Ishikawa (cell line): ENCODE measurements around the gene CCR4.

Experiments used
- CEBPB ChIP-seq: IDR thresholded peaks from 2 replicates; pipeline ENCODE4 v1.6.1; 2012
- EGR1 ChIP-seq: IDR thresholded peaks from 2 replicates; pipeline ENCODE4 v1.6.1; 2012
- EP300 ChIP-seq: IDR thresholded peaks from 2 replicates; pipeline ENCODE4 v1.6.1; 2012; ENCODE audit warnings: borderline replicate concordance
- RAD21 ChIP-seq: IDR thresholded peaks from 2 replicates; pipeline ENCODE4 v1.6.1; 2012; ENCODE audit warnings: low read depth
- TCF12 ChIP-seq: IDR thresholded peaks from 2 replicates; pipeline ENCODE4 v1.6.1; 2012; ENCODE audit warnings: low read depth
- ZBTB7A ChIP-seq: IDR thresholded peaks from 2 replicates; pipeline ENCODE4 v1.6.1; 2012; ENCODE audit warnings: low read depth
- TF ChIP-seq, protein P1 (sequence below): IDR thresholded peaks from 2 replicates; pipeline ENCODE4 v1.6.1; 2012; ENCODE audit warnings: low read depth, mild to moderate bottlenecking
- TF ChIP-seq, protein P2 (sequence below): IDR thresholded peaks from 2 replicates; pipeline ENCODE4 v1.6.1; 2012

DNA sequence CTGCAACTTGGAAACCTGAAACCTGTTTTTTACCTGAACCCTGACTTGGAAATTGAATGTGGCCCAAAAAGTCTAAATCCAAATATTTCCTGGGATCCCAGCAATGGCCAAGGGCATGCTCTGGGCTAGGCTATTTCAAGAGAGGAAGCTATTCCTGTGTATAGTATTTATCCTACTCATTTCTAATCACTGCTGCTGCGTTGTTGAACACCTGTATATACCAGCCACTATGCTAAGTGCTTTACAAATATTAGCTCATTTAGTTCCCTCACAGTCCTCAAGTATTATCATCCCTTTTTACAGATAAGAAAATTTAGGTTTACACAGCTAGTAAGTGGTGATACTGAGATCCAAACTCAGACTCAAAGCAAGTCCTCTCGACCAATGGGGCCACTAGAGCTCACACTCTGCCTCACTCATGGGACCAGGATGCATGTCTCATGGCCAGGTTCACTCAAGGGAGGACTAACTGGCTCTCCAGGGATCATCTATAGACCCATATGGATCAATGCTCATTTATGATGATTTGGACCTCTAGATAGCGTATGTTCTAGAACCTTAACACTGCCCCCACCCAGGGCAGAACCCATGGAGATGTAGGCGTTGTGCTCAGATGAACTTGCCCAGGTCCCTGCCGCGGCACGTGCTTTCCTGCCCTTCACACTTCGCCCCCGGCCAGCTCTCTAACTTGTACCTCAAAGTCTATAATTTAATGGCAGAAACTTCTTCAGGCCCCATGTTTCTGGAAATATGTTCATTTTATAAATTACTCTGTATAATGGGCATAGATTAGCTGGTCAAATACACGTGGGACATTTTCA is 2.6 kb upstream of the CCR4 start:
- TF ChIP-seq TCF12 (no peak), RAD21 (no peak), ZBTB7A (no peak), CEBPB (no peak), EP300 (no peak), EGR1 (no peak)
- TF ChIP-seq, protein P1, sequence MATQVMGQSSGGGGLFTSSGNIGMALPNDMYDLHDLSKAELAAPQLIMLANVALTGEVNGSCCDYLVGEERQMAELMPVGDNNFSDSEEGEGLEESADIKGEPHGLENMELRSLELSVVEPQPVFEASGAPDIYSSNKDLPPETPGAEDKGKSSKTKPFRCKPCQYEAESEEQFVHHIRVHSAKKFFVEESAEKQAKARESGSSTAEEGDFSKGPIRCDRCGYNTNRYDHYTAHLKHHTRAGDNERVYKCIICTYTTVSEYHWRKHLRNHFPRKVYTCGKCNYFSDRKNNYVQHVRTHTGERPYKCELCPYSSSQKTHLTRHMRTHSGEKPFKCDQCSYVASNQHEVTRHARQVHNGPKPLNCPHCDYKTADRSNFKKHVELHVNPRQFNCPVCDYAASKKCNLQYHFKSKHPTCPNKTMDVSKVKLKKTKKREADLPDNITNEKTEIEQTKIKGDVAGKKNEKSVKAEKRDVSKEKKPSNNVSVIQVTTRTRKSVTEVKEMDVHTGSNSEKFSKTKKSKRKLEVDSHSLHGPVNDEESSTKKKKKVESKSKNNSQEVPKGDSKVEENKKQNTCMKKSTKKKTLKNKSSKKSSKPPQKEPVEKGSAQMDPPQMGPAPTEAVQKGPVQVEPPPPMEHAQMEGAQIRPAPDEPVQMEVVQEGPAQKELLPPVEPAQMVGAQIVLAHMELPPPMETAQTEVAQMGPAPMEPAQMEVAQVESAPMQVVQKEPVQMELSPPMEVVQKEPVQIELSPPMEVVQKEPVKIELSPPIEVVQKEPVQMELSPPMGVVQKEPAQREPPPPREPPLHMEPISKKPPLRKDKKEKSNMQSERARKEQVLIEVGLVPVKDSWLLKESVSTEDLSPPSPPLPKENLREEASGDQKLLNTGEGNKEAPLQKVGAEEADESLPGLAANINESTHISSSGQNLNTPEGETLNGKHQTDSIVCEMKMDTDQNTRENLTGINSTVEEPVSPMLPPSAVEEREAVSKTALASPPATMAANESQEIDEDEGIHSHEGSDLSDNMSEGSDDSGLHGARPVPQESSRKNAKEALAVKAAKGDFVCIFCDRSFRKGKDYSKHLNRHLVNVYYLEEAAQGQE = no peak
- TF ChIP-seq, protein P2, sequence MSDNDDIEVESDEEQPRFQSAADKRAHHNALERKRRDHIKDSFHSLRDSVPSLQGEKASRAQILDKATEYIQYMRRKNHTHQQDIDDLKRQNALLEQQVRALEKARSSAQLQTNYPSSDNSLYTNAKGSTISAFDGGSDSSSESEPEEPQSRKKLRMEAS = no peak
